HepG2 (cell line): ENCODE results near the gene C20orf204. TPM values are rescaled to one million over a fixed set of nuclear protein-coding genes. Genes with fewer than 3 reads are reported as not detected.

Source experiments
- AGO2 ChIP-seq: fragments of 200-400 bp; formaldehyde crosslinking; optimal IDR thresholded peaks from 2 replicates; pipeline ENCODE3; 2017; ENCODE audit warnings: mild to moderate bottlenecking, low read depth, low read length, moderate library complexity
- CEBPZ ChIP-seq: IDR thresholded peaks from 2 replicates; pipeline ENCODE4 v1.6.1; 2012; ENCODE audit warnings: low read length, improper control_type of control experiment
- FLYWCH1 ChIP-seq: sonication (generic); formaldehyde crosslinking; IDR thresholded peaks from 2 replicates; pipeline ENCODE4 v1.8.1; 2023; ENCODE audit warnings: mild to moderate bottlenecking, missing genetic modification reagents
- GABPB1 ChIP-seq: IDR thresholded peaks from 2 replicates; pipeline ENCODE4 v1.6.1; 2016; ENCODE audit warnings: mild to moderate bottlenecking, missing genetic modification reagents, moderate library complexity, missing compliant biosample characterization
- HMGXB4 ChIP-seq, 2 experiments: sonication (generic) in 1 of 2; formaldehyde crosslinking in 1 of 2; IDR thresholded peaks; 2 replicates each; pipeline versions ENCODE4 v1.4.0 to v1.6.1; 2018 to 2020; ENCODE audit warnings: missing genetic modification reagents in 2 of 2, borderline replicate concordance in 1 of 2, low read depth in 1 of 2, mild to moderate bottlenecking in 1 of 2, missing biosample characterization in 1 of 2
- HNRNPUL1 ChIP-seq: fragments of 200-400 bp; formaldehyde crosslinking; IDR thresholded peaks from 2 replicates; pipeline ENCODE4 v1.6.1; 2017; ENCODE audit warnings: low read depth, mild to moderate bottlenecking, low read length, moderate library complexity
- PAF1 ChIP-seq: IDR thresholded peaks from 2 replicates; pipeline ENCODE4 v1.6.1; 2016; ENCODE audit warnings: missing genetic modification reagents, missing compliant biosample characterization
- PTBP1 ChIP-seq: fragments of 200-400 bp; formaldehyde crosslinking; IDR thresholded peaks from 2 replicates; pipeline ENCODE4 v1.6.1; 2018; ENCODE audit warnings: low read length, low read depth; ENCODE audit not compliant: poor library complexity, severe bottlenecking
- RAD21 ChIP-seq: fragments of 450-650 bp; formaldehyde crosslinking; IDR thresholded peaks from 2 replicates; pipeline ENCODE4 v1.5.0; 2020; ENCODE audit warnings: mild to moderate bottlenecking
- RBFOX2 ChIP-seq: fragments of 200-400 bp; formaldehyde crosslinking; IDR thresholded peaks from 2 replicates; pipeline ENCODE4 v1.6.1; 2017; ENCODE audit warnings: low read depth, mild to moderate bottlenecking, low read length
- REST ChIP-seq, 2 experiments: IDR thresholded peaks; 2 replicates each; pipeline ENCODE4 v1.6.1; 2011 to 2012; ENCODE audit warnings: low read length in 2 of 2, borderline replicate concordance in 1 of 2, low read depth in 1 of 2, mild to moderate bottlenecking in 1 of 2, moderate library complexity in 1 of 2
- RFX3 ChIP-seq: IDR thresholded peaks from 2 replicates; pipeline ENCODE4 v1.6.1; 2016; ENCODE audit warnings: missing biosample characterization, missing genetic modification reagents
- SOX5 ChIP-seq: IDR thresholded peaks from 2 replicates; pipeline ENCODE4 v1.6.1; 2016; ENCODE audit warnings: borderline replicate concordance
- TEAD3 ChIP-seq: optimal IDR thresholded peaks from 2 replicates; pipeline ENCODE3; 2016; ENCODE audit warnings: borderline replicate concordance
- ZNF570 ChIP-seq: sonication (generic); formaldehyde crosslinking; IDR thresholded peaks from 2 replicates; pipeline ENCODE4 v1.4.0; 2020; ENCODE audit warnings: mild to moderate bottlenecking, missing genetic modification reagents, borderline replicate concordance
- ZNF615 ChIP-seq: sonication (generic); formaldehyde crosslinking; IDR thresholded peaks from 2 replicates; pipeline ENCODE4 v1.5.0; 2020; ENCODE audit warnings: mild to moderate bottlenecking, missing genetic modification reagents, borderline replicate concordance
- polyA plus RNA-seq, 8 experiments: library from polyadenylated mRNA; depleted of rRNA in 3 of 8; stranded (reverse) in 7 of 8; unstranded in 1 of 8; fragments of >200 nt; fragmentation: Illumina TruSeq in 4 of 8; extraction: Trizol in 4 of 8; gene quantifications; 2 replicates each; pipeline versions ENCODE4 v1.2.1 to v1.2.3, GENCODE V29; 2011 to 2016; ENCODE audit warnings: low read depth in 4 of 8, missing spikeins in 1 of 8, mixed read lengths in 1 of 8; ENCODE audit not compliant: insufficient read depth in 1 of 8
- total RNA-seq, 5 experiments: library from RNA; depleted of rRNA; stranded (reverse); fragments of >200 nt; fragmentation: Illumina TruSeq; extraction: Trizol; gene quantifications; 2 replicates each; pipeline ENCODE4 v1.2.3, GENCODE V29; 2016; ENCODE audit warnings: low read depth in 1 of 5

Gene C20orf204
- total and polyA plus RNA-seq, 2 of the 13 experiments (the other 11 are each of a cell fraction or from before 2014, with no cell fraction given), result 22.1 to 80.0 TPM

GRCh38 chr20:64041040-64041780 is 5.2 kb downstream of the C20orf204 start (continued):
- TF ChIP-seq PTBP1 (no peak), CEBPZ (no peak), FLYWCH1 (CRISPR knock-in tag) (no peak), PAF1 (CRISPR knock-in tag) (no peak), TEAD3 (CRISPR knock-in tag) (peak; percentile 58), HMGXB4 (CRISPR knock-in tag; IDR thresholded peaks at IDR 0.05; ENCODE audit: borderline replicate concordance in 1 of 2, low read depth in 1 of 2) (no peak; a peak in 3 of 4 replicates), GABPB1 (CRISPR knock-in tag) (peak; percentile 74), RBFOX2 (peak; percentile 77), RAD21 (peak; percentile 37; the same call in 1 of the 2 replicates), ZNF570 (CRISPR knock-in tag) (no peak), SOX5 (CRISPR knock-in tag) (peak; percentile 45; the same call in 1 of the 2 replicates), HNRNPUL1 (no peak), REST (IDR thresholded peaks at IDR 0.05; ENCODE audit: borderline replicate concordance in 1 of 2, low read depth in 1 of 2, low read length in 2 of 2) (no peak), ZNF615 (0 out of 2 replicates have a peak, but pooled peaks have one; percentile 77), RFX3 (CRISPR knock-in tag) (0 out of 2 replicates have a peak, but pooled peaks have one; percentile 34), AGO2 (peak; percentile 77)
